ENCODE measurements around the gene CEP112. TPM values are rescaled to one million over a fixed set of nuclear protein-coding genes. Genes with fewer than 3 reads are reported as not detected.

The CEP112 gene
- polyA plus RNA-seq, 1 experiment, result 5.7 TPM

GRCh38 chr17:65902155-65902554 lies 289.8 kb downstream of the CEP112 start:
- no peak for TF ChIP-seq CTCF (IDR thresholded peaks at IDR 0.05; ENCODE audit: low read depth, low read length)

GRCh38 chr17:65901394-65901793 lies 290.5 kb downstream of the CEP112 start:
- Histone ChIP-seq H3K9me3 (ENCODE audit: control insufficient read depth, insufficient read depth, low read length) (no peaks in the 10 kb centered on the region), H3K27me3 (ENCODE audit: control insufficient read depth, insufficient read depth, low read length) (no peaks in the 10 kb centered on the region), H3K27ac (ENCODE audit: low read depth, low read length) (no peak overlapping the region), H3K4me3 (ENCODE audit: low read depth, low read length) (no peak overlapping the region)
- ChIA-PET CTCF (no interaction called here), POLR2A (no interaction called here)
- no peak for DNase-seq (ENCODE audit: low read depth, low spot score)
- TF ChIP-seq CTCF (IDR thresholded peaks at IDR 0.05; ENCODE audit: low read depth, low read length), result no peak

More at GRCh38 chr17:65902155-65902554, 289.8 kb downstream of the CEP112 start:
- Histone ChIP-seq H3K9me3 (ENCODE audit: control insufficient read depth, insufficient read depth, low read length) (no peaks in the 10 kb centered on the region), H3K27me3 (ENCODE audit: control insufficient read depth, insufficient read depth, low read length) (no peaks in the 10 kb centered on the region), H3K4me3 (ENCODE audit: low read depth, low read length) (no peak overlapping the region), H3K27ac (ENCODE audit: low read depth, low read length) (no peak overlapping the region)
- POLR2A ChIA-PET, result no interaction called here
- no peak for DNase-seq (ENCODE audit: low read depth, low spot score)
- CTCF ChIA-PET, result no interaction called here

DNA sequence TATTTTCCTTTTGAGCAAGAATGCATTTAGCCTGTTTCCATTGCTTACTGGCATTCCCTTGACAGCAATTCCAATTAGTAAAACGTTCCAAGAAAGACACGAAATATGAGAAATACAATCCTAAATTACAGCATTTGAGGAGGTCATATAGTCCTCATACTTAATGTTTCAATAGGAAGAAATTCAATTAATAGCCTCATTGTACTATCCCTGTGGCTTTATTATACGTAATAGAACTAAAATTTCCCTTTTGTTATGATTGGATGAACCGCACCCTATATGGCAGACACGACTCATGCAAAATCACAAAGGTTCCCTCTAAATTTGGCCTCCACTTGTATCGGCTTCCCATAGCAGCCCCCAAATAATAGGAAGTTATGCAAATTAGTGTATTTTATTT lies 291.7 kb downstream of the CEP112 start:
- POLR2A ChIA-PET, result no interaction called here
- CTCF ChIA-PET, result no interaction called here
- H3K27me3 ChIP-seq (ENCODE audit: control insufficient read depth, insufficient read depth, low read length), result no peaks in the 10 kb centered on the region
- H3K4me3 ChIP-seq (ENCODE audit: low read depth, low read length), result no peak overlapping the region
- no peak overlapping the region for H3K27ac ChIP-seq (ENCODE audit: low read depth, low read length)
- no peak for DNase-seq (ENCODE audit: low read depth, low spot score)
- no peaks in the 10 kb centered on the region for H3K9me3 ChIP-seq (ENCODE audit: control insufficient read depth, insufficient read depth, low read length)
- TF ChIP-seq CTCF (IDR thresholded peaks at IDR 0.05; ENCODE audit: low read depth, low read length), result no peak

- DNase-seq (ENCODE audit: low read depth, low spot score), result no peak
- Histone ChIP-seq H3K9me3 (ENCODE audit: control insufficient read depth, insufficient read depth, low read length) (no peaks in the 10 kb centered on the region), H3K27ac (ENCODE audit: low read depth, low read length) (no peak overlapping the region), H3K27me3 (ENCODE audit: control insufficient read depth, insufficient read depth, low read length) (no peaks in the 10 kb centered on the region), H3K4me3 (ENCODE audit: low read depth, low read length) (no peak overlapping the region)
- ChIA-PET POLR2A (no interaction called here), CTCF (no interaction called here)
- TF ChIP-seq CTCF (IDR thresholded peaks at IDR 0.05; ENCODE audit: low read depth, low read length), result no peak
Observed at GRCh38 chr17:65898651-65899050, 293.3 kb downstream of the CEP112 start.

- H3K9me3 ChIP-seq (ENCODE audit: control insufficient read depth, insufficient read depth, low read length), result no peaks in the 10 kb centered on the region
- H3K4me3 ChIP-seq (ENCODE audit: low read depth, low read length), result no peak overlapping the region
- no peak overlapping the region for H3K27ac ChIP-seq (ENCODE audit: low read depth, low read length)
- ChIA-PET CTCF (no interaction called here), POLR2A (no interaction called here)
- H3K27me3 ChIP-seq (ENCODE audit: control insufficient read depth, insufficient read depth, low read length), result no peaks in the 10 kb centered on the region
- DNase-seq (ENCODE audit: low read depth, low spot score), result no peak
- no peak for TF ChIP-seq CTCF (IDR thresholded peaks at IDR 0.05; ENCODE audit: low read depth, low read length)
Observed at GRCh38 chr17:65896889-65897288, 295.0 kb downstream of the CEP112 start.

Measured in AG04450 (cell line).